NCI-H2029 treated with DMSO at 0.1 percent for 48 hours (cell line): ENCODE results near the gene RGS14.

Source experiments
- DNase-seq: peaks from one replicate; lab custom pipeline; 2025; lab: John Stamatoyannopoulos, UW

RGS14 gene

GRCh38 chr5:177378884-177379883 is 21.5 kb downstream of the RGS14 start:
- DNase-seq, result no peak

GRCh38 chr5:177380805-177381126 is 23.0 kb downstream of the RGS14 start:
- DNase-seq, result no peak

- no peak for DNase-seq
Observed at GRCh38 chr5:177382423-177383029, 24.8 kb downstream of the RGS14 start.

DNA sequence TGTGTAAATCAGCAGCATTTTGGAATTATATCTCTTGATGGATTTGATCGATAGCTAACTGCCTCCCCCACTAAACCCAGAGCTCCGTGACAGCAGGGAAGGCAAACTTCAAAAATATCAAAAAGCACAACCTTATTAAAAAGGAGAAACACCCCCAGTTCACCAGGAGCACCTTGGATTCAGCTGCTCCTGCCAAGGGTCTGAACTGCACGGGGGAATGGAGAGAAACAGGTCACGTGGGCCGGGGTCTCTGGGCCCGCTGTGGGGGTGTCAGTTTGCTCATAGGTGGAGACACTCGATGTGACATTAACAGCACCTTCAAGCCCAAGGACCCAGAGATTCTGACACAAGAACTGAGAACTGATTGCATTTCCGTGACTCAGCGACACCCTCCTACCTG is 25.5 kb downstream of the RGS14 start:
- DNase-seq, result no peak

GRCh38 chr5:177384134-177384533 is 26.4 kb downstream of the RGS14 start, which contains the start of gene SLC34A1:
Gene SLC34A1 (plus strand): TSS chr5:177384434. CDS start chr5:177385742, 1,308 bp downstream.
- no peak for DNase-seq

DNA sequence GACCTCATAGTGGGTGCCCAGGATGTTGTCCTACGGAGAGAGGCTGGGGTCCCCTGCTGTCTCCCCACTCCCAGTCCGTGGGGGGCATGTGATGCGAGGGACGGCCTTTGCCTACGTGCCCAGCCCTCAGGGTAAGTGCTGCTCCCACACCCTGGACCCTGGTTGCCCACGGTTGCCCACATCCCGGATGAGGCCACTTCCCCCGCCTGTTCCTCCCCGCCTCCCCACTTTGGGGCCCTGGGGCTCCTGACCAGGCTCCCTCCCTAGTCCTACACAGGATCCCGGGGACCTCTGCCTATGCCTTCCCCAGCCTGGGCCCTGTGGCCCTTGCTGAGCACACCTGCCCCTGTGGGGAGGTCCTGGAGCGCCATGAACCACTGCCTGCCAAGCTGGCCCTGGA is 28.0 kb downstream of the RGS14 start:
- no peak for DNase-seq

DNA sequence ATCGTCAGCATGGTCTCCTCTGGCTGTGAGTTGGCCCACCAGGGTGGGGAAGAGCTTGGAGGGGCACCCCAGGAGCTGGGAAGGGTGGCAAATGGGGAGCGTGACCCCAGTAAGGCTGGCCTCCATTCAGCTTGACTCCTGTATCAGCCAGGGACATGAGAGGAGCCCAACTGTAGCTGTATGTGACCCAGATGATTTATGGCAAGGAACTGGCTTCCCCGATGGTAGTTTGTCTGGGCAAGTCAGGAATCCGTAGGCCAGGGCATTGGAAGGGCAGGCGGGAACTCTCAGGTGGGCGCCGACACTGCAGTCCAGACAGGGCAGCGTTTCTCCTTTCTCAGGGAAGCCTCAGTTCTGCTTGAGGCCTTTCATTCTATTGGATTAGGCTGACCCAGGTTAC is 28.8 kb downstream of the RGS14 start:
- no peak for DNase-seq

DNA sequence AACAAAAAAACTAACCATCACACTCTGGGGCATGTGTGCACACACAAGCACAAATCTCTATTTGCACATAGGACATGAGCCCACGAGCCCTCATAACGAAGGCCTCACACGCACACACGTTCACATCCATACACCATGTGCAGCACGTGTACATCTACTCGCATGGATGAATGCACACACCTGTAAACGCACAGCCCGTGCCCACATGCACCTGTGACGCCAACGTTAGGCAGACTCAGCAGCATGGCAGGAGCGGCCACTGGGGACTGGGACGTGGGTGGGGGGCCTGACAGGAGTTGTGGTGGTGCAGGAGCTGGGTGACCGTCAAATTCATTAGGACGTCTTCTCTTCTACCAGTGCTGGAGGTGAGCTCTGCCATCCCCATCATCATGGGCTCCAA is 29.7 kb downstream of the RGS14 start:
- DNase-seq, result no peak

DNA sequence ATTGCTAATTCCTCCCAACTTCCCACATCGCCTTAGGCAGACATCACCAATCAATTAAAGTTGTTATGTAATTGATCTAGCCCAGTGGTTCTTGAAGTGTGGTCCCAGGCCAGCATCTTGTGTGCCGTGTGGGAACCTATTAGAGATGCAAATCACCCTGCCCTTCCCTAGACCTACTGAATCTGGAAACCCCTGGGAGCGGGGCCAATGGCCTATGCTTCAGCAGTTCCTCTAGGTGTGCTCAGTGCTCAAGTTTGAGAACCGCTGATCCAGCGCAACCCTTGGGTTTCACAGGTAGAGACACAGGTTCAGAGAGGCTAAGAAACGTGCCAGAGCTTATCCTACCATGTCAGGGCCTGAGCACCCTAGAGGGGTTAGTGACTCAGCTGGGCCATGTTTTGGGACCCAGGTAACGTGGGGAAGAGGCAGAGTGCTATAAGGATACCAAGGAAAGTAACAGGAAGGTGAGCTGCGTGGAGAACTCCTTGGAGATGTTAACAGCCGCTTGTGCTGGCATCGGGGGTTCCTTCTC is 30.9 kb downstream of the RGS14 start:
- no peak for DNase-seq

DNA sequence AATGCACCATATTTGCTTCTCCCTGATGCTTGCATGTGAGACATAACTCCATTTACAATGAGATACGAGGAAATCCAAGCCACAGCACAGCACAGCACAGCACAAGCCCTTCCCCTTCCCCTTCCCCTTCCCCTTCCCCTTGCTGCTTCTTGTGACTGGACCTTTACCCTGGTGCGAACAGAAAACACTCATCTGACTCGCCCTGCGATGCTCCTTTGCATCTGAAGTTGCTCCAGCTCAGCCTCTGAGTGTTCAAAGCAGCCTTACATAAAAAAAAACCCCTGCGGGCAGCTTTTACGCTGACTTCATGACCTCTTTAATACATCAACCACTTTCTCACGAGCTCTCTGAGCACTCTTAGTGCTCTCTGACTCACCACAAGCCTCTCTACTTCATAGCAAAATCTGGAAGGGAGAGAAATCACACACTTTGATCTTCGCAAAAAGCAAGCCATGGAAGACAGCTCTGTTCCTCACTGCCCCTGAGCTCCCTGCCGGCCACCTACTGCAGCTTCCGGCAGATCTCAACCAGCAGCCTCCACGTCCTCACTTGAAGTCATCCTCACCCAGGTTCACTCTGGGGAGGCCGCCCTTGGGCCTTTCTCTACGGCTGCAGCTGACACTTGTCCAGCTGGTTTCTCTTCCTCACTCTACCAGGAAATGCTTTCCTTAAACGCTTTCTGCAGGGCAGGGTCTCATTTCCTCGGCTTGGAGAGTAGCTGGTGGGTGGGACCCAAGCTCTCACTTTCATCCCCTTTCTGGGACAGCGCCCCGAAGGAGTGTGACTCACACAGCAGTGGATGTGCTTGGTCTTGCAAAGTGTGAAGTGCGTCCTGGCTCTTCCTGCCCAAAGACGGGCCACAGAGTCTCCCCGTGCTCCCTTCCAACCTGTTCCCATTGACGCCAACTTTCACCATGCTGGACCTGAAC is 31.8 kb downstream of the RGS14 start:
- DNase-seq, result no peak

DNA sequence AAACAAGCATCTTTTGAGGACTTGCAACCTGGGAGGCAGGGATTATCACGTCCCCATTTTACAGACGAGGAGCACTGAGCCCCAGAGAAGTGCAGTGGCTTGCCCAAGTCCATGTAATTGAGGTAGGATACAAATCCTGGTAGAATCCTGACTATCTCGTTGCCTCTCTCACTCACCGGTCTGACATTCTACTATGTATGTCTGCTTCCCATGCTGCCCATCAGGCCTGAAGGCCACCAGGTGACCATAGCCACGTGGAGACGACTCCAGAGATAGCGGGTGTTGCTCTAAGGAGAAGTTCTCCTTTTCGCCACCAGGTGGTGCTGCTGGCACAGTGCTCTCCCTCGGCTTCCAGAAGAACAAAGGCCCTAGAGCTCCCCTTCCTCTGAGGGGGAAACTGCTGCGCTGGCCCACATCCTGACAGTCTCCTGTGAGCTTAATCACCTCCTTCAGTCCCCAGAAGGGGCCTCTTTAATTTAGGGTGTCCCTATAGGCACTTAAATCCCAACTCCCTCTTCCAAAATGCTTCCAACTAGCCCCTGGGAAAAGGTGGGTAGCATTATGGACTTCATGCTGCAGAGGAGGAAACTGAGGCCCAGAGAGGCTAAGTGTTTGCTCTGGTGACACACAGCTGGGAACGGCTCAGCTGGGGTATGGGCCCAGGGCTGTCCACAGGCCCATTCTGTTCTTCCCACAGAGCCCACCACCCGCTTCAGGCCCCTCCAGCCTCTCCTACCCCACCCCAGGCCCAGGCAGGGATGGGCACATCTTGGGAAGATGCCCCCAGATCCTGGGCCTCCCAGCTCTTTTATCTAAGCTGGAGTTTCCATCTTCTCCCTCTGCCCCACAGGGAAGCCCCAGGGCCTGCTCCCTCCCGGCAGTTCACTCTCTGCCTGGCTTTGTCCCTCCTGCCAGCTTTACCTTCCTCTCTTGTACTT is 32.9 kb downstream of the RGS14 start:
- DNase-seq, result peak; percentile 72

DNA sequence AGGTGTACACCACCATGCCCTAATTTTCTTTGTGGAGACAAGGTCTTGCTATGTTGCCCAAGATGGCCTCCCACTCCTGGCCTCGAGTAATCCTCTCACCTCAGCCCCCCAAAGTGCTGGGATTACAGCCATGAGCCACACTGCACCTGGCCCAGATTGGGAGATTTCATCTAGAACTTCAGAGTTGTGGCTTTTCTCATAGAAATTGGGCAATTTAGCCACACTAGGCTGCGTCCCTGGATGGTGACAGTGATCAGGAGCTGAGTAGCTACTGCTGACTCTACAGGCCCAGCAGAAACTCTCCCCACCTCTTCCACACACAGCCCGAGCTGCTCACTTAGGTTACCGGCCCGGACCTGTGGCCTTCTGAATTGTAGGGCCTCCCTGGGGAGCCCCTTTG is 35.0 kb downstream of the RGS14 start:
- no peak for DNase-seq

GRCh38 chr5:177393206-177393765 is 35.6 kb downstream of the RGS14 start:
- no peak for DNase-seq

- DNase-seq, result no peak
Observed at GRCh38 chr5:177393990-177394389, 36.3 kb downstream of the RGS14 start.

- no peak for DNase-seq
Observed at GRCh38 chr5:177396078-177396477, 38.4 kb downstream of the RGS14 start.

DNA sequence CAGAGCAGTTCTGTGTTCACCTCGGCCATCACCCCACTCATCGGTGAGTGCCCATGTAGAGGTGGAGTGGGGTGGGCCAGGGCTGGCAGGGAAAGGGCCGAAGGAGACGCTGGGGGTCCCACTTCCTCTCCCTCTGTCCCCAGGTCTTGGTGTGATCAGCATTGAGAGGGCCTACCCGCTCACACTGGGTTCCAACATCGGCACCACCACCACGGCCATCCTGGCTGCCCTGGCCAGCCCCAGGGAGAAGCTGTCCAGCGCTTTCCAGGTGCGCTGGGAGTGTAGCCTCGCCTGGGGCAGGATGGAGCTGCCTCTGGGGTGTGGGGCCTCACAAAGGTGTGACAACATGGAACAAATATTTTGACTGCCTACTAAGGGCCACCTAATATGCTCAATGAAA is 39.1 kb downstream of the RGS14 start:
- no peak for DNase-seq

DNA sequence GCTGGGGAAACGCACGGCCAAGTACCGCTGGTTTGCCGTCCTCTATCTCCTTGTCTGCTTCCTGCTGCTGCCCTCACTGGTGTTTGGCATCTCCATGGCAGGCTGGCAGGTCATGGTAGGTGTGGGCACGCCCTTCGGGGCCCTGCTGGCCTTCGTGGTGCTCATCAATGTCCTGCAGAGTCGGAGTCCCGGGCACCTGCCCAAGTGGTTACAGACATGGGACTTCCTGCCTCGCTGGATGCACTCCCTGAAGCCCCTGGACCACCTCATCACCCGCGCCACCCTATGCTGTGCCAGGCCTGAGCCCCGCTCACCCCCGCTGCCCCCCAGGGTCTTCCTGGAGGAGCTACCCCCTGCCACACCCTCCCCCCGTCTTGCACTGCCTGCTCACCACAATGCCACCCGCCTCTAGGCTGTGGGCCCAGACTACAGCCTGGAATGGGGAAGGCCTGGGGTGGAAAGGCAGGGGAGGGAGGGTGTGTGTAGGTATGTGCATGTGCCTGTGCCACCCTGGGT is 40.2 kb downstream of the RGS14 start:
- DNase-seq, result no peak

DNA sequence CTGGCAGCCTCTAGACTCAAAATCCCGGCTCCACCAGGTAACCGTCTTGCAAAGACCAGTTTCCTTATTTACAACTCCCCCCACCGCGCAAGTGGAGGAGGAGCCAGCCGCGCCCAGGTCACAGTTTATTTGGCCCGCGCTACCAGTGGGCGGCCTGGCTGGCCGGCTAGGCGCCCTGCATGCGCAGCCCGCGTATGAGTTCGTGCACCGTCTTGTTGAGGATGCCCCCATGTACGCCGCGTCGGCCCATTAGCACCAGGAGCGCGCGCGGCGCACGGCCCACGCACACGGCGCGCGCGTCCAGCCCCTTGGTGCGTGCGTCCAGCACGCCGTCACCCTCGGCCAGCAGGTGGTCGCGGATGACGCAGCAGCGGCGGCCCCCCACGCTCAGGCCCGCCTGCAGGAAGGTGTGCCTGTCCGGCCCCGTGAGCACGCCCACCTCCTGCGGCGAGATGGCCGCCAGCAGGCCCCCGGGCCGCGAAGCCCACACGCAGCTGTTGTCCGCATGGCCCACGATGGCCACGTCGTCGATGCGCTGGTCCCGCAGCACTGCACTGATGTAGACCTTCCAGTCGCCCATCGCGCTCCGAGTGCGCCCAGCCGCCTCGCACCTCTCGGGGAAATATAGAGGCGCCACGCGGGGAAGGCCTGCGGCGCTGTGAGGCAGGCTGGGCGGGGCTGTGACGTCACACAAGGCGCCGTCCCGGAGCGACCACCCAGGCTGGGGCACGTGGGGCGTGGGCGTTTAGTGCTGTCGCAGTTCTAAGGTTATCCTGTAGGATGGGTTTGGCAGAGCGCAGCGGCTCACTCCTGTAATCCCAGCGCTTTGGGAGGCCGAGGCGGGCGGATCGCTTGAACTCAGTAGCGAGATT is 42.5 kb downstream of the RGS14 start, which contains the start of gene PFN3:
Gene PFN3 (minus strand): TSS at position 665 of the 872 bp plus-strand sequence. CDS start 85 bp downstream, at position 580.
- DNase-seq, result no peak
